Measurements from ENCODE around the gene VARS1. TPM values are rescaled to one million over a fixed set of nuclear protein-coding genes. Genes with fewer than 3 reads are reported as not detected.
"Not testable (repeated sequence)": the region's sequence is repeated elsewhere in the genome, so short reads cannot be mapped to it uniquely, and the experiment has no call there.

VARS1 gene
- total RNA-seq, 2 experiments from 2014 or later: 43.9 to 44.2 TPM

DNA sequence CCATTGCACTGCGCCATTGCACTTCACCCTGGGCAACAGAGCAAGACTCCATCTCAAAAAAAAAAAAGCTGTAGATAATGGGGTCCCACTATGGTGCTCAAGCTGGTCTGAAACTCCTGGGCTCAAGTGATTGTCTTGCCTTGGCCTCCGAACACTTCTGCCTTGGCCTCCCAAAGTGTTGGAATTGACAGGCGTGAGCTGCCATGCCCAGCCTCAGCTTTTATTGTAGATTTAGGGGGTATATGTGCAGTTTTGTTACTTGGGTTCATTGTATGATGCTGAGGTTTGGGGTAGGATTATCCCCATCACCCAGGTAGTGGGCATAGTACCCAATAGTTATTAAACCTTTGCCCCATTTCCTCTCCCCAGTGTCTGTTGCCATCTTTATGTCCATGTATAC is 43.4 kb upstream of the VARS1 start:
- Mint-ChIP-seq H3K36me3 (ENCODE audit: low read depth) (peaks cover 71% of the 10 kb centered on the region), H3K4me1 (ENCODE audit: low read depth) (peaks cover 44% of the 10 kb centered on the region), H3K4me3 (peak overlapping the region; percentile 59), H3K27ac (peak overlapping the region; percentile 62), H3K9me3 (no peaks in the 10 kb centered on the region), H3K27me3 (no peaks in the 10 kb centered on the region)
- POLR2A ChIA-PET: interaction anchor here (1.4 to 2.7 kb wide), 2 partner anchors 11 to 23 kb away, joined by 5 to 8 read pairs; partner anchors contain the start of genes HSPA1B and NEU1
- no peak for TF ChIP-seq CTCF (IDR thresholded peaks at IDR 0.05)
- Histone ChIP-seq H3K36me3 (ENCODE audit: insufficient read depth, low read length) (peaks cover 54% of the 10 kb centered on the region), H3K4me3 (ENCODE audit: low read length) (no peak overlapping the region), H3K27me3 (ENCODE audit: control insufficient read depth in 1 of 2, insufficient read depth in 2 of 2, low read length in 2 of 2) (no peaks in the 10 kb centered on the region), H3K9me3 (ENCODE audit: control insufficient read depth in 1 of 2, insufficient read depth in 1 of 2, low read length in 2 of 2) (no peaks in the 10 kb centered on the region), H3K27ac (ENCODE audit: low read depth in 1 of 2, low read length in 2 of 2) (no peak overlapping the region), H3K4me1 (ENCODE audit: insufficient read depth, low read length) (peaks cover 40% of the 10 kb centered on the region)
- CTCF ChIA-PET: interaction anchor here (1.7 to 2.2 kb wide), 2 partner anchors 25 to 48 kb away, joined by 4 to 6 read pairs; no protein-coding TSS in a partner anchor
- no peak for DNase-seq
- intact Hi-C loops (cut with DNase I, micrococcal nuclease): loop anchor here in 1 of 2 experiments (10.0 kb wide), 1 partner anchor 254 kb away; the partner anchor contains the start of genes LST1 and LTB
- ATAC-seq (ENCODE audit: poor library complexity): no peak

DNA sequence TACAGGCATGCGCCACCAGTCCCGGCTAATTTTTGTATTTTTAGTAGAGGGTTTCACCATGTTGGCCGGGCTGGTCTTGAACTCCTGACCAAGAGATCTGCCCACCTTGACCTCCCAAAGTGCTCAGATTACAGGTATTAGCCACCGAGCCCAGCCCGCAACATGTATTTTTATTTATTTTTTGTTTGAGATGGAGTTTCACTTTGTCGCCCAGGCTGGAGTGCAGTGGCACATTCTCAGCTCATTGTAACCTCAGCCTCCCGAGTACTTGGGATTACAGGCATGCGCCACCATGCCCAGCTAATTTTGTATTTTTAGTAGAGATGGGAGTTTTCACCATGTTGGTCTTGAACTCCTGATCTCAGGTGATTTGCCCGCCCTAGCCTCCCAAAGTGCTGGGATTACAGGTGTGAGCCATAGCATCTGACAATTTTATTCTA is 42.6 kb upstream of the VARS1 start:
- H3K4me3 Mint-ChIP-seq; ATAC-seq (ENCODE audit: poor library complexity); H3K9me3 ChIP-seq (ENCODE audit: control insufficient read depth in 1 of 2, insufficient read depth in 1 of 2, low read length in 2 of 2); H3K27me3 Mint-ChIP-seq; H3K27me3 ChIP-seq (ENCODE audit: control insufficient read depth in 1 of 2, insufficient read depth in 2 of 2, low read length in 2 of 2); DNase-seq; H3K9me3 Mint-ChIP-seq: not testable (repeated sequence)
- H3K4me1 Mint-ChIP-seq (ENCODE audit: low read depth): peaks cover 44% of the 10 kb centered on the region
- Histone ChIP-seq H3K4me1 (ENCODE audit: insufficient read depth, low read length) (peaks cover 47% of the 10 kb centered on the region), H3K4me3 (ENCODE audit: low read length) (peak overlapping the region; percentile 94), H3K36me3 (ENCODE audit: insufficient read depth, low read length) (peaks cover 54% of the 10 kb centered on the region), H3K27ac (ENCODE audit: low read depth in 1 of 2, low read length in 2 of 2) (peak overlapping the region; percentile 23 to 27)
- POLR2A ChIA-PET: interaction anchor here (0.6 to 2.7 kb wide), 3 partner anchors 12 to 279 kb away, joined by 4 to 8 read pairs (median 4); partner anchors contain the start of gene NEU1
- CTCF ChIA-PET: interaction anchor here (2.2 kb wide), 1 partner anchor 26 kb away, joined by 6 read pairs; no protein-coding TSS in a partner anchor
- peaks cover 71% of the 10 kb centered on the region for H3K36me3 Mint-ChIP-seq (ENCODE audit: low read depth)
- H3K27ac Mint-ChIP-seq: peak overlapping the region; percentile 98
- intact Hi-C loops (cut with DNase I, micrococcal nuclease): loop anchor here in 1 of 2 experiments (10.0 kb wide), 1 partner anchor 253 kb away; the partner anchor contains the start of genes LST1 and LTB

DNA sequence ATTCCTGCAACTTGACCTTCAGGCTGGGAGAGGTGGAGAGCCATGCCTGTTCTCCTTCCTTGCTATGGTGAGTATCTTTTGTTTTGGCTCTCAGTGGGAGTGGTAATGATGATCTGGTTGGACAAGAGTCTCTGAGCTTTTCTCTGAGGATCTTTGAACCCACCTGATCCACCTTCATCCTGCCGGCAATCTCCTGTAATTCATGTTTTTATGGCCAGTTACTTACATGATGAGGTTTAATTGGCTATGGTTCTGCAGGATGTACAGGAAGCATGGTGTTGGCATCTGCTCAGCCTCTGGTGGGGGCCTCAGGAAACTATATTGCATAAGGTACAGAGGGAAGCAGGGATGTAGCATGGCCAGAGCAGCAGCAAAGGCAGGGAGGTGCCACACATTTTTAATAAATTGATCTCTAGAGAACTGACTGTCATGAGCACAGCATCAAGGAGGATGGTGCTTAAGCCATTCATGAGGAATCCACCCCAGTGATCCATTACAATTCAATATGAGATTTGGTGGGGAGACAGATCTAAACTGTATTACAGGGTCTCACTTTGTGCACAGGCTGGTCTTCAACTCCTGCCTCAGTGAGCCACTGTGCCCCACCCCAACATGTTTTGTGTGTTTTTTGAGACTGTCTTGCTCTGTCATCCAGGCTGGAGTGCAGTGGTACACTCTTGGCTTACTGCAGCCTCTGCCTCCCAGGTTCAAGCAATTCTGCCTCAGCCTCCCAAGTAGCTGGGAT is 42.0 kb upstream of the VARS1 start:
- no peak for TF ChIP-seq CTCF (IDR thresholded peaks at IDR 0.05)
- Histone ChIP-seq H3K27ac (ENCODE audit: low read depth in 1 of 2, low read length in 2 of 2) (peak overlapping the region; percentile 38 to 97), H3K4me1 (ENCODE audit: insufficient read depth, low read length) (peaks cover 48% of the 10 kb centered on the region), H3K36me3 (ENCODE audit: insufficient read depth, low read length) (peaks cover 54% of the 10 kb centered on the region), H3K4me3 (ENCODE audit: low read length) (peak overlapping the region; percentile 94), H3K9me3 (ENCODE audit: control insufficient read depth in 1 of 2, insufficient read depth in 1 of 2, low read length in 2 of 2) (no peaks in the 10 kb centered on the region), H3K27me3 (ENCODE audit: control insufficient read depth in 1 of 2, insufficient read depth in 2 of 2, low read length in 2 of 2) (no peaks in the 10 kb centered on the region)
- POLR2A ChIA-PET: interaction anchor here (0.6 to 3.6 kb wide), 8 partner anchors 11 to 185 kb away, joined by 3 to 36 read pairs (median 5); partner anchors contain the start of genes ABHD16A, BAG6, DDAH2 and NEU1
- ATAC-seq (ENCODE audit: poor library complexity): no peak
- Mint-ChIP-seq H3K4me3 (peak overlapping the region; percentile 96), H3K36me3 (ENCODE audit: low read depth) (peaks cover 71% of the 10 kb centered on the region), H3K4me1 (ENCODE audit: low read depth) (peaks cover 44% of the 10 kb centered on the region), H3K27me3 (no peaks in the 10 kb centered on the region), H3K27ac (peak overlapping the region; percentile 98), H3K9me3 (no peaks in the 10 kb centered on the region)
- no peak for DNase-seq
- intact Hi-C loops (cut with DNase I, micrococcal nuclease): loop anchor here in 1 of 2 experiments (10.0 kb wide), 1 partner anchor 253 kb away; the partner anchor contains the start of genes LST1 and LTB
- CTCF ChIA-PET: interaction anchor here (1.3 to 2.2 kb wide), 2 partner anchors 10 to 26 kb away, joined by 3 to 6 read pairs; partner anchors contain the start of gene HSPA1B
